SK-N-SH (cell line): ENCODE data around the gene LCN1. TPM values are rescaled to one million over a fixed set of nuclear protein-coding genes. Genes with fewer than 3 reads are reported as not detected.

Experiments used
- CTCF ChIA-PET: fragments of 300-600, 350-600 bp; formaldehyde crosslinking; extraction: SDS; loops from one replicate; lab custom pipeline; 2021; lab: Yijun Ruan, JAX
- POLR2A ChIA-PET: fragments of 350-600 bp; sonication (Branson Sonifier 250); formaldehyde crosslinking; extraction: SDS; loops from one replicate; lab custom pipeline; 2020; ENCODE audit warnings: antibody characterized with exemption, inconsistent platforms; lab: Yijun Ruan, JAX
- DNase-seq: peaks from one replicate; pipeline ENCODE4 v3.0.0; 2012
- H2AFZ ChIP-seq: fragments of 200-600 bp; sonication (generic); 2 replicates; pipeline ENCODE4 v1.8.1; 2016; ENCODE audit warnings: antibody characterized with exemption, mild to moderate bottlenecking, low read depth
- H3F3A ChIP-seq: fragments of 200-600 bp; sonication (generic); replicated peaks from 2 replicates; pipeline ENCODE3; 2016; ENCODE audit warnings: antibody characterized with exemption, mild to moderate bottlenecking; ENCODE audit not compliant: insufficient read depth
- H3K27ac ChIP-seq, 2 experiments: fragments of 200-500 bp in 1 of 2; fragments of 200-600 bp in 1 of 2; sonication (Bioruptor generic) in 1 of 2; sonication (generic), shearing (Covaris generic) in 1 of 2; 2 replicates each; pipeline versions ENCODE4 v1.5.1 to v1.6.1; 2014 to 2016; ENCODE audit warnings: low read depth in 2 of 2, inconsistent platforms in 1 of 2, low read length in 1 of 2, mild to moderate bottlenecking in 1 of 2, mixed read lengths in 1 of 2
- H3K27me3 ChIP-seq: fragments of 200-600 bp; sonication (generic), shearing (Covaris generic); 2 replicates; pipeline ENCODE4 v1.6.1; 2016; ENCODE audit warnings: mixed run types; ENCODE audit not compliant: insufficient read depth
- H3K36me3 ChIP-seq, 2 experiments: fragments of 200-500 bp in 1 of 2; fragments of 200-600 bp in 1 of 2; sonication (Bioruptor generic) in 1 of 2; sonication (generic) in 1 of 2; replicated peaks in 1 of 2; 2 replicates each; pipeline versions ENCODE3 to v1.5.1; 2014 to 2016; ENCODE audit warnings: low read length in 1 of 2, mild to moderate bottlenecking in 1 of 2; ENCODE audit not compliant: insufficient read depth in 2 of 2, control insufficient read depth in 1 of 2
- H3K4me1 ChIP-seq, 2 experiments: fragments of 200-500 bp in 1 of 2; fragments of 200-600 bp in 1 of 2; sonication (Bioruptor generic) in 1 of 2; sonication (generic), shearing (Covaris generic) in 1 of 2; 2 replicates each; pipeline versions ENCODE4 v1.5.1 to v1.6.1; 2014 to 2016; ENCODE audit warnings: low read depth in 1 of 2, low read length in 1 of 2, mixed run types in 1 of 2; ENCODE audit not compliant: insufficient read depth in 2 of 2, control insufficient read depth in 1 of 2
- H3K4me2 ChIP-seq: fragments of 200-600 bp; sonication (generic), shearing (Covaris generic); 2 replicates; pipeline ENCODE4 v1.6.1; 2017; ENCODE audit warnings: mixed run types
- H3K4me3 ChIP-seq, 2 experiments: fragments of 200-500 bp in 1 of 2; fragments of 200-600 bp in 1 of 2; sonication (Bioruptor generic) in 1 of 2; sonication (generic), shearing (Covaris generic) in 1 of 2; 2 replicates each; pipeline versions ENCODE4 v1.5.1 to v1.8.1; 2014 to 2016; ENCODE audit warnings: low read depth in 2 of 2, inconsistent platforms in 1 of 2, low read length in 1 of 2, mild to moderate bottlenecking in 1 of 2, mixed read lengths in 1 of 2, moderate library complexity in 1 of 2
- H3K79me2 ChIP-seq: fragments of 200-600 bp; sonication (generic); 2 replicates; pipeline ENCODE4 v1.8.1; 2017; ENCODE audit warnings: mild to moderate bottlenecking; ENCODE audit not compliant: insufficient read depth
- H3K9ac ChIP-seq: fragments of 200-600 bp; sonication (generic); 2 replicates; pipeline ENCODE4 v1.6.1; 2017; ENCODE audit warnings: mixed run types
- H3K9me2 ChIP-seq: fragments of 200-600 bp; sonication (generic); 2 replicates; pipeline ENCODE4 v1.6.1; 2017; ENCODE audit warnings: mixed run types
- H3K9me3 ChIP-seq: fragments of 200-600 bp; sonication (generic); 2 replicates; pipeline ENCODE4 v1.6.1; 2017; ENCODE audit warnings: mixed run types, mild to moderate bottlenecking, moderate library complexity
- H4K20me1 ChIP-seq: fragments of 200-600 bp; sonication (generic); 2 replicates; pipeline ENCODE4 v1.6.1; 2017; ENCODE audit warnings: mild to moderate bottlenecking, mixed run types; ENCODE audit not compliant: insufficient read depth
- CHD2 ChIP-seq: fragments of 150-350 bp; IDR thresholded peaks from 2 replicates; pipeline ENCODE4 v1.6.1; 2018; ENCODE audit warnings: low read length; ENCODE audit not compliant: partially characterized antibody
- EZH2phosphoT487 ChIP-seq: fragments of 200-600 bp; sonication (generic); IDR thresholded peaks from 2 replicates; pipeline ENCODE4 v1.6.1; 2017; ENCODE audit warnings: low read depth, mixed run types, mild to moderate bottlenecking, antibody characterized with exemption, moderate library complexity, borderline replicate concordance
- FOSL2 ChIP-seq: IDR thresholded peaks from 2 replicates; pipeline ENCODE4 v1.4.0; 2012; ENCODE audit warnings: low read depth, mild to moderate bottlenecking, moderate library complexity, borderline replicate concordance
- FOXM1 ChIP-seq: IDR thresholded peaks from 2 replicates; pipeline ENCODE4 v1.4.0; 2012; ENCODE audit warnings: low read depth, mild to moderate bottlenecking
- MXI1 ChIP-seq: IDR thresholded peaks from 2 replicates; pipeline ENCODE4 v1.6.1; 2012; ENCODE audit warnings: mild to moderate bottlenecking, low read depth, low read length, improper control_type of control experiment
- PBX3 ChIP-seq: IDR thresholded peaks from 2 replicates; pipeline ENCODE4; 2012
- POLR2AphosphoS5 ChIP-seq: IDR thresholded peaks from 2 replicates; pipeline ENCODE4 v1.6.1; 2012; ENCODE audit warnings: low read depth, low read length
- RAD21 ChIP-seq: IDR thresholded peaks from 2 replicates; pipeline ENCODE4 v1.6.1; 2012; ENCODE audit warnings: mild to moderate bottlenecking, low read length
- RCOR1 ChIP-seq: fragments of 150-350 bp; IDR thresholded peaks from 2 replicates; pipeline ENCODE4 v1.6.1; 2017; ENCODE audit warnings: antibody characterized with exemption, low read length
- SIN3A ChIP-seq: IDR thresholded peaks from 2 replicates; pipeline ENCODE4 v1.6.1; 2012; ENCODE audit warnings: low read depth, mild to moderate bottlenecking, low read length, moderate library complexity, borderline replicate concordance
- TCF12 ChIP-seq: IDR thresholded peaks from 2 replicates; pipeline ENCODE4 v1.4.0; 2012
- TEAD4 ChIP-seq: IDR thresholded peaks from 2 replicates; pipeline ENCODE4 v1.4.0; 2012; ENCODE audit warnings: mild to moderate bottlenecking, borderline replicate concordance; ENCODE audit not compliant: insufficient read depth
- YY1 ChIP-seq: IDR thresholded peaks from 2 replicates; pipeline ENCODE4 v1.4.0; 2012; ENCODE audit warnings: low read depth, mild to moderate bottlenecking
- WGBS: methylation state at CpG from one replicate; pipeline ENCODE4 v1.1.6; 2017; ENCODE audit warnings: low lambda C conversion rate; 5-methylcytosine and 5-hydroxymethylcytosine counted together
- polyA plus RNA-seq, 3 experiments: library from polyadenylated mRNA; depleted of rRNA; stranded (reverse); fragments of >200 nt; gene quantifications; 2 replicates each; pipeline ENCODE4 v1.2.3, GENCODE V29; 2012
- TF ChIP-seq, protein P1 (sequence below): IDR thresholded peaks from 2 replicates; pipeline ENCODE4 v1.4.0; 2012; ENCODE audit warnings: low read depth, borderline replicate concordance
- TF ChIP-seq, protein P2 (sequence below): fragments of 150-350 bp; IDR thresholded peaks from 2 replicates; pipeline ENCODE4 v1.6.1; 2016; ENCODE audit warnings: mild to moderate bottlenecking, low read depth, low read length

The LCN1 gene
- polyA plus RNA-seq, 1 of the 3 experiments (the other 2 are of a cell fraction), result not detected

DNA sequence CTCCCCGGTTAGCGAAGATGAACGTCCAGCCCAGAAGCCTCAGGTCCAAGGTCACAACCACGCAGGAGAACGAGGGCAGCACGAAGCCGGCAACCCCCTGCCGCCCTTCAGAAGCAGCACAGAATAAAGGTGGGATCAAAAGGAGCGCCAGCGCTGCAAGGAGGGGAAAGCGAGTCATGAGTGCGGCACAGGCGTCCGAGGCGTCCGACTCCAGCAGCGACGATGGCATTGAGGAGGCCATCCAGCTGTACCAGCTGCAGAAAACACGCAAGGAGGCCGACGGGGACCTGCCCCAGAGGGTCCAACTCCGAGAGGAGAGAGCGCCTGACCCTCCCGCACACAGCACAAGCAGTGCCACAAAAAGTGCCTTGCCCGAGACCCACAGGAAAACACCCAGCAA lies 35.9 kb upstream of the LCN1 start:
- H3K9me3 ChIP-seq, result no peaks in the 10 kb centered on the region
- no peaks in the 10 kb centered on the region for H3F3A ChIP-seq
- TF ChIP-seq POLR2AphosphoS5, result no peak
- TF ChIP-seq MXI1, result no peak
- TF ChIP-seq, protein P1, sequence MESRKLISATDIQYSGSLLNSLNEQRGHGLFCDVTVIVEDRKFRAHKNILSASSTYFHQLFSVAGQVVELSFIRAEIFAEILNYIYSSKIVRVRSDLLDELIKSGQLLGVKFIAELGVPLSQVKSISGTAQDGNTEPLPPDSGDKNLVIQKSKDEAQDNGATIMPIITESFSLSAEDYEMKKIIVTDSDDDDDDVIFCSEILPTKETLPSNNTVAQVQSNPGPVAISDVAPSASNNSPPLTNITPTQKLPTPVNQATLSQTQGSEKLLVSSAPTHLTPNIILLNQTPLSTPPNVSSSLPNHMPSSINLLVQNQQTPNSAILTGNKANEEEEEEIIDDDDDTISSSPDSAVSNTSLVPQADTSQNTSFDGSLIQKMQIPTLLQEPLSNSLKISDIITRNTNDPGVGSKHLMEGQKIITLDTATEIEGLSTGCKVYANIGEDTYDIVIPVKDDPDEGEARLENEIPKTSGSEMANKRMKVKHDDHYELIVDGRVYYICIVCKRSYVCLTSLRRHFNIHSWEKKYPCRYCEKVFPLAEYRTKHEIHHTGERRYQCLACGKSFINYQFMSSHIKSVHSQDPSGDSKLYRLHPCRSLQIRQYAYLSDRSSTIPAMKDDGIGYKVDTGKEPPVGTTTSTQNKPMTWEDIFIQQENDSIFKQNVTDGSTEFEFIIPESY, result no peak
- TF ChIP-seq, protein P2, sequence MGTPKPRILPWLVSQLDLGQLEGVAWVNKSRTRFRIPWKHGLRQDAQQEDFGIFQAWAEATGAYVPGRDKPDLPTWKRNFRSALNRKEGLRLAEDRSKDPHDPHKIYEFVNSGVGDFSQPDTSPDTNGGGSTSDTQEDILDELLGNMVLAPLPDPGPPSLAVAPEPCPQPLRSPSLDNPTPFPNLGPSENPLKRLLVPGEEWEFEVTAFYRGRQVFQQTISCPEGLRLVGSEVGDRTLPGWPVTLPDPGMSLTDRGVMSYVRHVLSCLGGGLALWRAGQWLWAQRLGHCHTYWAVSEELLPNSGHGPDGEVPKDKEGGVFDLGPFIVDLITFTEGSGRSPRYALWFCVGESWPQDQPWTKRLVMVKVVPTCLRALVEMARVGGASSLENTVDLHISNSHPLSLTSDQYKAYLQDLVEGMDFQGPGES, result no peak
- TF ChIP-seq PBX3, result no peak
- no peak for TF ChIP-seq RCOR1
- TF ChIP-seq SIN3A, result no peak
- no peak for TF ChIP-seq FOSL2
- TF ChIP-seq RAD21, result no peak
- TF ChIP-seq FOXM1, result no peak
- TF ChIP-seq YY1, result no peak
- no peak for TF ChIP-seq TCF12
- no peak for TF ChIP-seq EZH2phosphoT487
- no peak for TF ChIP-seq TEAD4
- TF ChIP-seq CHD2, result no peak
- no peak overlapping the region for H3K4me2 ChIP-seq
- H3K4me3 ChIP-seq, result no peak overlapping the region
- peaks cover 7 to 58% of the 10 kb centered on the region in 2 experiments for H3K36me3 ChIP-seq
- peaks cover 7% of the 10 kb centered on the region; the same call in 1 of the 2 replicates for H4K20me1 ChIP-seq
- 91% methylated on average over 21 of the region's 25 CpGs for WGBS
- H3K9me2 ChIP-seq, result no peaks in the 10 kb centered on the region
- H3K27me3 ChIP-seq, result no peaks in the 10 kb centered on the region
- ChIA-PET CTCF (interaction anchor here (2.2 kb wide), 1 partner anchor 14 kb away, joined by 10 read pairs; the partner anchor contains the start of gene MRPS2), POLR2A (no interaction called here)
- no peak overlapping the region for H2AFZ ChIP-seq
- H3K4me1 ChIP-seq, result peaks cover 6 to 7% of the 10 kb centered on the region in 2 experiments; a peak in 2 of 4 replicates
- no peak for DNase-seq
- no peak overlapping the region for H3K9ac ChIP-seq
- peaks cover 32% of the 10 kb centered on the region for H3K79me2 ChIP-seq
- H3K27ac ChIP-seq, result no peak overlapping the region
